K562 (cell line): ENCODE measurements around the gene RBM7. TPM values are rescaled to one million over a fixed set of nuclear protein-coding genes. Genes with fewer than 3 reads are reported as not detected.

Source experiments
- DMBX1 ChIP-seq: fragments of 250-450 bp; sonication (Bioruptor Pico); IDR thresholded peaks from 2 replicates; pipeline ENCODE4 v1.8.0; 2022; ENCODE audit warnings: inconsistent platforms, mild to moderate bottlenecking, moderate library complexity, borderline replicate concordance
- MBD2 ChIP-seq: sonication (generic); IDR thresholded peaks from 2 replicates; pipeline ENCODE4 v1.6.1; 2016; ENCODE audit warnings: low read depth, borderline replicate concordance
- MGA ChIP-seq: fragments of 450-650 bp; IDR thresholded peaks from 2 replicates; pipeline ENCODE4 v1.6.1; 2016; ENCODE audit warnings: mild to moderate bottlenecking, moderate library complexity
- SIN3A ChIP-seq, 2 experiments: fragments of 150-350 bp in 1 of 2; IDR thresholded peaks; 2 replicates each; pipeline ENCODE4 v1.6.1; 2011 to 2016; ENCODE audit warnings: borderline replicate concordance in 2 of 2, low read depth in 2 of 2, low read length in 2 of 2, mild to moderate bottlenecking in 2 of 2, moderate library complexity in 2 of 2; ENCODE audit not compliant: control insufficient read depth in 1 of 2
- WHSC1 ChIP-seq: IDR thresholded peaks from one replicate; pipeline ENCODE4 v1.6.1; 2012; ENCODE audit warnings: low read length, control low read depth, inconsistent platforms
- XRCC3 ChIP-seq: fragments of 450-650 bp; IDR thresholded peaks from 2 replicates; pipeline ENCODE4 v1.6.1; 2017; ENCODE audit warnings: mild to moderate bottlenecking, moderate library complexity
- ZBTB1 ChIP-seq: sonication (generic); formaldehyde crosslinking; IDR thresholded peaks from 2 replicates; pipeline ENCODE4 v1.8.1; 2023; ENCODE audit warnings: missing genetic modification reagents, low read depth, mild to moderate bottlenecking, borderline replicate concordance
- ZNF785 ChIP-seq: fragments of 250-450 bp; sonication (Bioruptor Pico); IDR thresholded peaks from 2 replicates; pipeline ENCODE4 v1.4.0; 2020; ENCODE audit warnings: mild to moderate bottlenecking
- ZZZ3 ChIP-seq: fragments of 450-650 bp; IDR thresholded peaks from 2 replicates; pipeline ENCODE4 v1.6.1; 2016; ENCODE audit warnings: antibody characterized with exemption, mild to moderate bottlenecking, moderate library complexity
- polyA plus RNA-seq, 8 experiments: library from polyadenylated mRNA; depleted of rRNA in 4 of 8; stranded (reverse) in 5 of 8; unstranded in 3 of 8; fragments of >200 nt; fragmentation: Nextera tagmentation in 2 of 8; fragmentation: Illumina TruSeq in 1 of 8; extraction: Ambion mirVana in 2 of 8; extraction: Trizol in 1 of 8; gene quantifications; 2 replicates each; pipeline versions ENCODE4 v1.2.1 to v1.2.3, GENCODE V29; 2011 to 2014; ENCODE audit warnings: inconsistent platforms in 1 of 8, missing spikeins in 1 of 8
- total RNA-seq, 7 experiments: library from RNA; depleted of rRNA in 6 of 7; stranded (reverse); fragments of >200 nt in 6 of 7; fragmentation: Illumina TruSeq in 2 of 7; extraction: Trizol in 2 of 7; gene quantifications; 2 replicates each; pipeline versions ENCODE4 v1.2.1 to v1.2.3, GENCODE V29; 2011 to 2021; ENCODE audit warnings: low replicate concordance in 1 of 7
- TF ChIP-seq, protein P1 (sequence below), 2 experiments: IDR thresholded peaks; 2 replicates each; pipeline ENCODE4 v1.6.1; 2011; ENCODE audit warnings: borderline replicate concordance in 1 of 2, control low read depth in 1 of 2, low read depth in 1 of 2, low read length in 1 of 2, mild to moderate bottlenecking in 1 of 2, mixed read lengths in 1 of 2, moderate library complexity in 1 of 2; ENCODE audit not compliant: insufficient read depth in 1 of 2, insufficient read length in 1 of 2, poor library complexity in 1 of 2, severe bottlenecking in 1 of 2; ENCODE audit errors: extremely low read depth in 1 of 2
- TF ChIP-seq, protein P2 (sequence below): fragments of 250-450 bp; sonication (Bioruptor Pico); IDR thresholded peaks from 2 replicates; pipeline ENCODE4 v1.6.1; 2021; ENCODE audit warnings: mild to moderate bottlenecking

The RBM7 gene
- total and polyA plus RNA-seq, 9 of the 15 experiments (the other 6 are each of a cell fraction or from before 2014, with no cell fraction given): 26.0 to 76.8 (median 49.6) TPM

DNA sequence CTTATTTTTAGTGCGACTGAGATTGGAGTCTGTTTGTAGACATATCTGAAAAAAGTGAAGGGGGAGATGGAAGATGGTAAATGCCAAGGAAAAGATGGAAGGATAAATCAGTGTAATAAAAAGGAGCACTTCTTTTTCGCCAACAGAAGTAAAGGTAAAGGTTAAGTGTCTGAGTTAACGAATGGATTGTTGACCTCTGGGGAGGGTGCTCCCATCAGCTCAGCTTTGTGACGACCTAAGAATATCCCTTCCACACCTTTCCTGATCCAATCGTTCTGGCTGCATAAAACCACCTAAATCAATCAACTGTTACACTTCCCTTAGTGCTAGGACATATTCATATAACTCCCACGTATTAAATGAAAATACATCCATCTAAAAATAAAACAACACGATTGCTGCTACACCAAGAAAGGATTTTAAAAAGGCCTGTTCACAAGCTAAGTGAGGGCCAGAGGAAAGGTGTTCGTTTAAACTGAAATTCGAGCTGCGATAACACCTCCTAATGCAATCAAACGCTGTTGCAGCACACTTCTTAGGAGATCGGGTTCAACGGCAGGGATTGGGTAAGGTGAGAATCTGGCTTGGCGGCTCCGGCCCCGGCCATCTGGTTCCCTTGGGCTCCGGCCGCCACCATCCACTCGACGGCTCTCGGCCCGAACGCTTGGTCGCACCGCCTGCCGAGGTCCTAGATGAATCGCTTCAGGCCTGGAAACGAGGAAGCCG, 813 bp upstream of the RBM7 start (continued):
- TF ChIP-seq MGA: peak; percentile 93
- no peak for TF ChIP-seq ZNF785 (CRISPR knock-in tag)
- TF ChIP-seq WHSC1: no peak
- 0 out of 2 replicates have a peak, but pooled peaks have one; percentile 22 for TF ChIP-seq ZZZ3
- 0 out of 2 replicates have a peak, but pooled peaks have one; percentile 45 for TF ChIP-seq MBD2
- TF ChIP-seq, protein P1, sequence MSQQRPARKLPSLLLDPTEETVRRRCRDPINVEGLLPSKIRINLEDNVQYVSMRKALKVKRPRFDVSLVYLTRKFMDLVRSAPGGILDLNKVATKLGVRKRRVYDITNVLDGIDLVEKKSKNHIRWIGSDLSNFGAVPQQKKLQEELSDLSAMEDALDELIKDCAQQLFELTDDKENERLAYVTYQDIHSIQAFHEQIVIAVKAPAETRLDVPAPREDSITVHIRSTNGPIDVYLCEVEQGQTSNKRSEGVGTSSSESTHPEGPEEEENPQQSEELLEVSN (IDR thresholded peaks at IDR 0.05; ENCODE audit: borderline replicate concordance in 1 of 2, extremely low read depth in 1 of 2, insufficient read depth in 1 of 2, insufficient read length in 1 of 2, low read depth in 1 of 2, low read length in 1 of 2, poor library complexity in 1 of 2, severe bottlenecking in 1 of 2): peak; percentile 46 to 70
- TF ChIP-seq SIN3A (IDR thresholded peaks at IDR 0.05; ENCODE audit: borderline replicate concordance in 2 of 2, control insufficient read depth in 1 of 2, low read depth in 2 of 2, low read length in 2 of 2): no peak
- TF ChIP-seq ZBTB1 (CRISPR knock-in tag): 0 out of 2 replicates have a peak, but pooled peaks have one; percentile 56
- TF ChIP-seq DMBX1 (CRISPR knock-in tag): no peak
- TF ChIP-seq XRCC3: no peak
- TF ChIP-seq, protein P2, sequence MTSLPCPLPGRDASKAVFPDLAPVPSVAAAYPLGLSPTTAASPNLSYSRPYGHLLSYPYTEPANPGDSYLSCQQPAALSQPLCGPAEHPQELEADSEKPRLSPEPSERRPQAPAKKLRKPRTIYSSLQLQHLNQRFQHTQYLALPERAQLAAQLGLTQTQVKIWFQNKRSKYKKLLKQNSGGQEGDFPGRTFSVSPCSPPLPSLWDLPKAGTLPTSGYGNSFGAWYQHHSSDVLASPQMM (CRISPR knock-in tag): no peak
